Heart right ventricle (tissue), 16 donors: Measurements from ENCODE around the gene SLC28A1. TPM values are rescaled to one million over a fixed set of nuclear protein-coding genes. Genes with fewer than 3 reads are reported as not detected.

Experiments used
- ATAC-seq, 8 donors: fragments of 200-7000 bp; cut with Tn5 transposase; one replicate each; pipeline ENCODE4 v1.9.1; 2020; ENCODE audit warnings: mild to moderate bottlenecking in 8 of 8, moderate library complexity in 8 of 8, moderate number of reproducible peaks in 1 of 8
- DNase-seq, 2 donors: peaks; one replicate each; pipeline ENCODE4 v3.0.0-alpha.2; 2020
- H3K27ac ChIP-seq, 10 donors: fragments of 200-600 bp; sonication (generic) in 2 of 10; one replicate each; pipeline versions ENCODE4 v1.5.0 to v1.8.0; 2020 to 2022; ENCODE audit warnings: mild to moderate bottlenecking in 3 of 10
- H3K27me3 ChIP-seq, 7 donors: fragments of 200-600 bp; one replicate each; pipeline ENCODE4 v1.8.0; 2021 to 2022; ENCODE audit warnings: mild to moderate bottlenecking in 2 of 7
- H3K36me3 ChIP-seq, 9 donors: fragments of 200-600 bp; sonication (generic) in 1 of 9; one replicate each; pipeline versions ENCODE4 v1.5.0 to v1.8.0; 2020 to 2022; ENCODE audit warnings: mild to moderate bottlenecking in 2 of 9
- H3K4me1 ChIP-seq, 9 donors: fragments of 200-600 bp; sonication (generic) in 1 of 9; one replicate each; pipeline versions ENCODE4 v1.5.0 to v1.8.0; 2020 to 2022; ENCODE audit warnings: mild to moderate bottlenecking in 4 of 9
- H3K4me3 ChIP-seq, 10 donors: fragments of 200-600 bp; sonication (generic) in 2 of 10; one replicate each; pipeline versions ENCODE4 v1.5.0 to v1.8.0; 2020 to 2022; ENCODE audit warnings: mild to moderate bottlenecking in 7 of 10, moderate library complexity in 2 of 10
- H3K9me3 ChIP-seq, 11 donors: fragments of 200-600 bp in 10 of 11; sonication (generic) in 2 of 11; one replicate each; pipeline versions ENCODE4 v1.5.0 to v1.8.0; 2013 to 2022; ENCODE audit warnings: mild to moderate bottlenecking in 2 of 11, control low read depth in 1 of 11, moderate library complexity in 1 of 11
- whole genome bisulfite sequencing, 2 donors: extraction: QIAGEN DNeasy Blood & Tissue Kit; methylation state at CpG; one replicate each; pipeline ENCODE4 v1.1.7; 2013; ENCODE audit warnings: inconsistent platforms in 1 of 2; 5-methylcytosine and 5-hydroxymethylcytosine counted together
- intact Hi-C, 10 donors: fragments of 100-400 bp; cut with DNase I; formaldehyde crosslinking; loops; one replicate each; pipeline versions ENCODE4 v1.11.1 to v1.14.2; 2022
- polyA plus RNA-seq, 2 donors: library from polyadenylated mRNA; stranded (reverse); fragments of 200-250 nt; gene quantifications; one replicate each; pipeline ENCODE4 v1.2.3, GENCODE V29; 2013
- total RNA-seq, 10 donors: library from RNA; stranded (reverse); fragmentation: NEBNext Ultra II Directional in 3 of 10; extraction: Animal tissue kit (Norgen Biotek cat#: 25700) in 3 of 10; gene quantifications; one replicate each; pipeline versions ENCODE4 v1.2.1 to v1.2.4, GENCODE V29; 2021 to 2023
- TF ChIP-seq, protein P1 (sequence below), 9 donors: fragments of 200-600 bp; sonication (generic) in 2 of 9; IDR thresholded peaks; one replicate each; pipeline versions ENCODE4 v1.5.0 to v1.8.0; 2021 to 2022; ENCODE audit warnings: antibody characterized with exemption in 9 of 9, mild to moderate bottlenecking in 5 of 9, moderate library complexity in 1 of 9
- donor health status: Arrhythmogenic right ventricular cardiomyopathy.
- donor health status: ischemic (EF 13 %, LVEDD 7.1; RV severe dilation, severe dysfunction).
- donor health status: healthy with polysubstance abuse.
- donor health status: DM: no; HTN: yes; CAD: no.
- donor health status: DM: no; HTN: no; CAD: no.
- donor health status: ischemic (EF 25% LVEDD 6.9; RV normal size, moderate dysfunction).
- donor health status: ischemic (EF 25% LVEDD 5.7; RV mildly dilated, moderate dysfunction).
- donor health status: healthy.
- donor health status: DM: yes; HTN: yes; CAD: no.
- donor health status: Ischemic cardiomyopathy.
- donor health status: ischemic (EF 35%, LVEDD 5.7; RV mildly dilated, moderate dysfunction).
- donor health status: nonischemic (EF 11% LVEDD 7.7; RV severe dilation, severe dysfunction).
- donor health status: DM: yes; HTN: yes; CAD: no.
- donor health status: PGD.
- donor health status: ischemic (EF 29% LVEDD 5.4; RV normal size, mild dysfunction).
- donor health status: nonischemic (EF 23%, LVEDD 6.1; RV moderate dilation, normal function).

The SLC28A1 gene
- total and polyA plus RNA-seq, 12 donors: 0.07 to 2.2 (median 1.5) TPM

GRCh38 chr15:84889991-84890669 lies 5.7 kb downstream of the SLC28A1 start:
- TF ChIP-seq, protein P1, sequence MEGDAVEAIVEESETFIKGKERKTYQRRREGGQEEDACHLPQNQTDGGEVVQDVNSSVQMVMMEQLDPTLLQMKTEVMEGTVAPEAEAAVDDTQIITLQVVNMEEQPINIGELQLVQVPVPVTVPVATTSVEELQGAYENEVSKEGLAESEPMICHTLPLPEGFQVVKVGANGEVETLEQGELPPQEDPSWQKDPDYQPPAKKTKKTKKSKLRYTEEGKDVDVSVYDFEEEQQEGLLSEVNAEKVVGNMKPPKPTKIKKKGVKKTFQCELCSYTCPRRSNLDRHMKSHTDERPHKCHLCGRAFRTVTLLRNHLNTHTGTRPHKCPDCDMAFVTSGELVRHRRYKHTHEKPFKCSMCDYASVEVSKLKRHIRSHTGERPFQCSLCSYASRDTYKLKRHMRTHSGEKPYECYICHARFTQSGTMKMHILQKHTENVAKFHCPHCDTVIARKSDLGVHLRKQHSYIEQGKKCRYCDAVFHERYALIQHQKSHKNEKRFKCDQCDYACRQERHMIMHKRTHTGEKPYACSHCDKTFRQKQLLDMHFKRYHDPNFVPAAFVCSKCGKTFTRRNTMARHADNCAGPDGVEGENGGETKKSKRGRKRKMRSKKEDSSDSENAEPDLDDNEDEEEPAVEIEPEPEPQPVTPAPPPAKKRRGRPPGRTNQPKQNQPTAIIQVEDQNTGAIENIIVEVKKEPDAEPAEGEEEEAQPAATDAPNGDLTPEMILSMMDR (IDR thresholded peaks at IDR 0.05): no peak
- Histone ChIP-seq H3K4me3 (no peak overlapping the region), H3K4me1 (peaks cover 0 to 15% (median 0%) of the 10 kb centered on the region in 9 donors), H3K36me3 (no peaks in the 10 kb centered on the region), H3K27ac (no peak overlapping the region), H3K9me3 (no peaks in the 10 kb centered on the region), H3K27me3 (no peaks in the 10 kb centered on the region)
- DNase-seq (no peak), ATAC-seq (no peak)
- WGBS, 2 donors: 95 to 96% methylated on average over 6 of the region's 6 CpGs
- intact Hi-C loops: no loop called here

DNA sequence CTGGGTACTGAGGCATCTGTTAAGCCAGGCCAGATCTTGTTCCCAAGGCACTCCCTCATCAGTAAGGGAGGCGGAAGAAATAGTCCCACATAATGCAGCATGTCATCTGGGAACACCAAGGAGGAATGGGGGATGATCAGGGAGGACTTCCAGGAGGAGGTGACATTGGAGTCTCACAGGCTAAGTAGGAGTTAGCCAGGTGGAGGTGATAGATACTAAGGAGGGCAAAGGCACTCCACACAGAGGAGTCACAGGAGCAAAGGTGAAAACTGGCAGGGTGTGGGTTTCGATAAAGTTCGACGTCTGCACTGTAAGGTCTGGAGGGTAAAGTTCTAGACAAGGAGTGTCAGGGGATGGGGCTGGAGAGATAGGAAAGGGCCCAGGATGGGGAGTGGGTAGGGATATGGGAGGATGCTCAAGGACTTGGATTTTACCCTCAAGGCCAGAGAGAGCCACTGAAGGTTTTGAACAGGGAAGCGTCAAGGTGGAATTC lies 6.3 kb downstream of the SLC28A1 start:
- intact Hi-C loops: no loop called here
- Histone ChIP-seq H3K36me3 (no peaks in the 10 kb centered on the region), H3K4me3 (no peak overlapping the region), H3K27me3 (no peaks in the 10 kb centered on the region), H3K4me1 (peaks cover 0 to 15% (median 0%) of the 10 kb centered on the region in 9 donors), H3K9me3 (no peaks in the 10 kb centered on the region), H3K27ac (no peak overlapping the region)
- no peak for DNase-seq
- no peak for ATAC-seq
- TF ChIP-seq, protein P1 (IDR thresholded peaks at IDR 0.05): no peak
- 97% methylated on average over 5 of the region's 5 CpGs for WGBS, 2 donors

DNA sequence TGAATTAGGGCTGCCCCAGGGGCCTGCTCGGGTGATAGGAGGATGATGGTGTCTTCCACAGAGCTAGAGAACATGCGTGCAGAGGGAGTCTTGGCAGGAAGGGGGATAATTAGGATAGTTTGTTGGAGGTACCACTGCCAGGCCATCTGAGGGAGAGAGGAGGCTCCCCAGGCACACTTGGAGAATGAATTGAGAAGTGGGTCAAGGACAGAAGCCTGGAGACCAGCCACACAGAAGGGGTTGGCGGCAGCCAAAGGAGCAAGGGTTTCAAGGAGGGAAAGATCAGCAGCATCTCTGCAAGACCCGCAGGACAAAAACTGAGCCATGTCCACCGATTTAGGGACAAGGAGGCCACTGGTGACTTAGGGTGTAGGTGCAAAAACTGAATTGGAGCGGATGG lies 6.9 kb downstream of the SLC28A1 start:
- Histone ChIP-seq H3K27me3 (no peaks in the 10 kb centered on the region), H3K36me3 (no peaks in the 10 kb centered on the region), H3K27ac (no peak overlapping the region), H3K9me3 (no peaks in the 10 kb centered on the region), H3K4me3 (no peak overlapping the region), H3K4me1 (peaks cover 0 to 12% (median 0%) of the 10 kb centered on the region in 9 donors)
- WGBS, 2 donors: 89 to 92% methylated on average over 6 of the region's 6 CpGs
- no peak for DNase-seq
- no peak for ATAC-seq
- TF ChIP-seq, protein P1 (IDR thresholded peaks at IDR 0.05): no peak
- intact Hi-C loops: no loop called here

- no peak for ATAC-seq
These were observed 8.4 kb downstream of the SLC28A1 start for GRCh38 chr15:84892786-84893307.

More at GRCh38 chr15:84892786-84893307, 8.4 kb downstream of the SLC28A1 start:
- TF ChIP-seq, protein P1 (IDR thresholded peaks at IDR 0.05): no peak
- H3K27me3 ChIP-seq: no peaks in the 10 kb centered on the region
- intact Hi-C loops: no loop called here
- H3K9me3 ChIP-seq: no peaks in the 10 kb centered on the region
- H3K4me3 ChIP-seq: no peak overlapping the region
- DNase-seq: no peak
- no peaks in the 10 kb centered on the region for H3K36me3 ChIP-seq
- H3K4me1 ChIP-seq: peaks cover 0 to 4% (median 0%) of the 10 kb centered on the region in 9 donors
- WGBS, 2 donors: 88 to 97% methylated on average over 10 of the region's 10 CpGs
- no peak overlapping the region for H3K27ac ChIP-seq
